NOMO-1 treated with dmso at 0.1 percent for 144 hours (cell line): ENCODE results near the gene OTUD3.
"Not testable (repeated sequence)": the region's sequence is repeated elsewhere in the genome, so short reads cannot be mapped to it uniquely, and the experiment has no call there.

ENCODE experiments used
- DNase-seq: peaks from one replicate; lab custom pipeline; 2025; ENCODE audit not compliant: unreplicated experiment; lab: John Stamatoyannopoulos, UW

OTUD3 gene

GRCh38 chr1:19882111-19883071 is at the start of gene OTUD3:
Gene OTUD3, plus strand, starts transcription at chr1:19882395. Its CDS starts 119 bp downstream, at chr1:19882514.
- peak; percentile 97 for DNase-seq

GRCh38 chr1:19835578-19835977 is 46.6 kb upstream of the OTUD3 start:
- DNase-seq: no peak

GRCh38 chr1:19837866-19838265 is 44.3 kb upstream of the OTUD3 start:
- no peak for DNase-seq

- no peak for DNase-seq
These were observed 42.0 kb upstream of the OTUD3 start for GRCh38 chr1:19840228-19840627.

GRCh38 chr1:19844731-19845495 is 37.3 kb upstream of the OTUD3 start:
- DNase-seq: no peak

- no peak for DNase-seq
These were observed 36.6 kb upstream of the OTUD3 start for GRCh38 chr1:19845555-19845954.

- DNase-seq: no peak
These were observed 35.9 kb upstream of the OTUD3 start for GRCh38 chr1:19846338-19846737.

GRCh38 chr1:19847334-19847733 is 34.9 kb upstream of the OTUD3 start:
- DNase-seq: not testable (repeated sequence)

GRCh38 chr1:19849307-19849706 is 32.9 kb upstream of the OTUD3 start:
- DNase-seq: not testable (repeated sequence)

- no peak for DNase-seq
These were observed 32.0 kb upstream of the OTUD3 start for GRCh38 chr1:19850214-19850613.

- no peak for DNase-seq
These were observed 30.2 kb upstream of the OTUD3 start for GRCh38 chr1:19852036-19852435.

GRCh38 chr1:19854866-19855265 is 27.3 kb upstream of the OTUD3 start:
- no peak for DNase-seq

- no peak for DNase-seq
These were observed 23.3 kb upstream of the OTUD3 start for GRCh38 chr1:19858893-19859292.

- DNase-seq: no peak
These were observed 22.3 kb upstream of the OTUD3 start for GRCh38 chr1:19859876-19860275.

- DNase-seq: no peak
These were observed 21.8 kb upstream of the OTUD3 start for GRCh38 chr1:19860418-19860817.

- DNase-seq: no peak
These were observed 21.2 kb upstream of the OTUD3 start for GRCh38 chr1:19861034-19861433.

GRCh38 chr1:19861842-19862530 is 20.2 kb upstream of the OTUD3 start:
- DNase-seq: no peak

- no peak for DNase-seq
These were observed 19.3 kb upstream of the OTUD3 start for GRCh38 chr1:19862944-19863343.

GRCh38 chr1:19864570-19865160 is 17.5 kb upstream of the OTUD3 start:
- DNase-seq: no peak

GRCh38 chr1:19866029-19866428 is 16.2 kb upstream of the OTUD3 start:
- DNase-seq: no peak

- DNase-seq: no peak
These were observed 15.4 kb upstream of the OTUD3 start for GRCh38 chr1:19866758-19867157.
